Measurements from ENCODE around the gene ZNF660.

The ZNF660 gene

DNA sequence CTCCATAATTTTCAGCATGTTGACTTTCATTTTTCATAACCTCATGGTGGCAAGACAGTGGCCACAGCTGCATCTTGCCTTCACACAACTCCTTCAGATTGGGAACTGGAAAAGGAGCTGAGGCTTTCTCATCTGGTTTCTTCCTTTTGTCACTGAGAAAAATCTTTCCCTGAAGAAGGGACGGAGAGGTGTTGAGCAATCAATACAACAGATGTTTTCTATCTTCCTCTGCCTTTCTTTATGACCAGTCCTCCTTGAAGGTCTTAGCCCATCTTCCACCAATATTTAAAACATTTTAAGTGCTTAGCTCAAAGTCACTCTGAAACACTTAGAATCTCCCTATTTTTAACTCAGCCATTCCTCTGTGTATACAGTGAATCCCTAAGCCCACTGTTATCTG, 11.9 kb downstream of the ZNF660 start:
- no peak overlapping the region for H3K4me3 ChIP-seq (ENCODE audit: low read depth, low read length)
- no peak for DNase-seq (ENCODE audit: low read depth)
- in situ Hi-C loops (cut with HindIII; ENCODE audit: low sequenced_read_pairs), result no loop called here
- TF ChIP-seq CTCF (IDR thresholded peaks at IDR 0.05; ENCODE audit: low read depth, low read length, missing control alignments), result no peak

GRCh38 chr3:44601749-44602148, 17.0 kb downstream of the ZNF660 start:
- in situ Hi-C loops (cut with HindIII; ENCODE audit: low sequenced_read_pairs), result no loop called here
- TF ChIP-seq CTCF (IDR thresholded peaks at IDR 0.05; ENCODE audit: low read depth, low read length, missing control alignments), result no peak
- DNase-seq (ENCODE audit: low read depth), result no peak
- no peak overlapping the region for H3K4me3 ChIP-seq (ENCODE audit: low read depth, low read length)

GRCh38 chr3:44612678-44613077, 27.9 kb downstream of the ZNF660 start:
- TF ChIP-seq CTCF (IDR thresholded peaks at IDR 0.05; ENCODE audit: low read depth, low read length, missing control alignments), result no peak
- H3K4me3 ChIP-seq (ENCODE audit: low read depth, low read length), result no peak overlapping the region
- in situ Hi-C loops (cut with HindIII; ENCODE audit: low sequenced_read_pairs), result no loop called here
- DNase-seq (ENCODE audit: low read depth), result no peak

- TF ChIP-seq CTCF (IDR thresholded peaks at IDR 0.05; ENCODE audit: low read depth, low read length, missing control alignments), result no peak
- peak; percentile 71 for DNase-seq (ENCODE audit: low read depth)
- in situ Hi-C loops (cut with HindIII; ENCODE audit: low sequenced_read_pairs), result no loop called here
- H3K4me3 ChIP-seq (ENCODE audit: low read depth, low read length), result peak within 1 kb of the TSS; percentile 77
These were observed 40.2 kb downstream of the ZNF660 start, which contains the start of gene ZNF197 for GRCh38 chr3:44624749-44625480. Gene ZNF197 (plus strand): TSS chr3:44625036. CDS start chr3:44629155, 4,119 bp downstream.

DNA sequence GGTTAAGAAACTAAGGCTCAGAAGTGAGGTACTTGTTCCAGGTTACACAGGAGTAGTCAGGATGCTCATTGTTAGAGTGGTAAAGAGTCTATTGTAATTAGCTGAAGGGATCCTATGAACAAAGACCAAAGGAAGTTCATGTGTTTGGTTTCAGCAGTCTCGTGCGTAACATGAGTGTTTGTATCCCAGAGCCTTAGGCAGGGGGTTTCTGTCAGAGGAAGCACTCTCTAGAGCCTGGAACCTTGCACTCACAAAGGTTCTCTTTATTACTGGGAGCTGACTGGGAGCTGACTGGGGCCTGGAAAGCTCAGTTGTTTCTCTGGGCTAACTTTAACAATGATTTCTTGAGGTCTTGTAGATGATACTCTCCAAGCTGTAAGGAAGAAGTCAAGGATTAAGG, 44.0 kb downstream of the ZNF660 start:
- in situ Hi-C loops (cut with HindIII; ENCODE audit: low sequenced_read_pairs), result no loop called here
- TF ChIP-seq CTCF (IDR thresholded peaks at IDR 0.05; ENCODE audit: low read depth, low read length, missing control alignments), result no peak

DNA sequence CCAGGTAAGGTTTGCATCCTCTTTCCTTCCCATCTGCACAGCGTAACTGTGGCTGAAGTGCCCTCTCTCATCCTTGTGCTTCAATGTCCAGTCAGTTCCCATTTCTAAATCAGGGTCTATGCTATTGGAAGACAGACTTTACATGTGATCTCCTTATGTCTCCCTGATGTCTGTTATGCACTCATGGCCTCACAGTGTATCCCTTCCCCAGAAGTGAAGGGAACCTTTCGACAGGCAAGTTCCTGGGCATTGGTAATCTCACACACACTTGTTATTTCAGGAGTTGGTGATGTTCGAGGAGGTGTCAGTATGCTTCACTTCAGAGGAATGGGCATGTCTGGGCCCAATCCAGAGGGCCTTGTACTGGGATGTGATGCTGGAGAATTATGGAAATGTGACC, 47.4 kb downstream of the ZNF660 start:
- in situ Hi-C loops (cut with HindIII; ENCODE audit: low sequenced_read_pairs), result no loop called here
- DNase-seq (ENCODE audit: low read depth), result no peak
- no peak overlapping the region for H3K4me3 ChIP-seq (ENCODE audit: low read depth, low read length)
- TF ChIP-seq CTCF (IDR thresholded peaks at IDR 0.05; ENCODE audit: low read depth, low read length, missing control alignments), result no peak

More for the DNA sequence above, 44.0 kb downstream of the ZNF660 start:
- no peak overlapping the region for H3K4me3 ChIP-seq (ENCODE audit: low read depth, low read length)
- no peak for DNase-seq (ENCODE audit: low read depth)
